Measurements from ENCODE around the gene TTLL9.

GRCh38 chr20:31916708-31917107 lies 46.3 kb downstream of the TTLL9 start:
- TF ChIP-seq REST (IDR thresholded peaks at IDR 0.05; ENCODE audit: insufficient read depth in 1 of 2, low read depth in 2 of 2, low read length in 1 of 2) (no peak), CTCF (IDR thresholded peaks at IDR 0.05) (no peak), POLR2AphosphoS5 (IDR thresholded peaks at IDR 0.05; ENCODE audit: low read depth, low read length) (no peak), TCF7L2 (IDR thresholded peaks at IDR 0.05; ENCODE audit: low read depth, low read length) (no peak), SIN3A (IDR thresholded peaks at IDR 0.05; ENCODE audit: borderline replicate concordance, insufficient read depth, low read depth, low read length) (no peak)

Data from Panc1 (cell line).